GM21576 (cell line): ENCODE measurements around the gene HTR6.

Source experiments
- ATAC-seq: cut with Tn5 transposase; IDR thresholded peaks from one replicate; pipeline ENCODE4 v1.9.1; 2021; ENCODE audit warnings: mild to moderate bottlenecking, moderate library complexity; ENCODE audit not compliant: unreplicated experiment

Gene HTR6

GRCh38 chr1:19715334-19716203, 50.9 kb downstream of the HTR6 start:
- ATAC-seq = no peak

- no peak for ATAC-seq
Observed at GRCh38 chr1:19717467-19717866, 52.8 kb downstream of the HTR6 start.

GRCh38 chr1:19720174-19720573, 55.5 kb downstream of the HTR6 start:
- no peak for ATAC-seq

GRCh38 chr1:19720973-19721372, 56.3 kb downstream of the HTR6 start:
- ATAC-seq = no peak

- ATAC-seq = no peak
Observed at GRCh38 chr1:19723874-19724273, 59.2 kb downstream of the HTR6 start.

GRCh38 chr1:19725606-19726005, 60.9 kb downstream of the HTR6 start:
- no peak for ATAC-seq

- ATAC-seq = no peak
Observed at GRCh38 chr1:19728413-19729145, 63.9 kb downstream of the HTR6 start.

GRCh38 chr1:19730232-19730631, 65.6 kb downstream of the HTR6 start:
- ATAC-seq = no peak
